Liver (tissue), 9 donors: ENCODE results near the gene AGPAT1. TPM values are rescaled to one million over a fixed set of nuclear protein-coding genes. Genes with fewer than 3 reads are reported as not detected.

Experiments used
- DNase-seq: peaks from one replicate; pipeline ENCODE4 v3.0.0-alpha.2; 2017; ENCODE audit warnings: low spot score
- H3K27ac ChIP-seq, 2 donors: one replicate each; pipeline ENCODE4 v1.7.0; 2013; ENCODE audit warnings: inconsistent platforms in 2 of 2, low read length in 2 of 2, control low read depth in 1 of 2, low read depth in 1 of 2, mild to moderate bottlenecking in 1 of 2
- H3K27me3 ChIP-seq, 4 donors: one replicate each; pipeline versions ENCODE4 v1.6.1 to v1.7.0; 2013; ENCODE audit warnings: low read length in 3 of 4, inconsistent platforms in 1 of 4, mild to moderate bottlenecking in 1 of 4, moderate library complexity in 1 of 4; ENCODE audit not compliant: control insufficient read depth in 4 of 4, insufficient read depth in 4 of 4
- H3K36me3 ChIP-seq, 4 donors: one replicate each; pipeline versions ENCODE4 v1.6.1 to v1.7.0; 2013; ENCODE audit warnings: low read length in 3 of 4, mild to moderate bottlenecking in 3 of 4, low read depth in 1 of 4, moderate library complexity in 1 of 4; ENCODE audit not compliant: control insufficient read depth in 4 of 4, insufficient read depth in 3 of 4
- H3K4me1 ChIP-seq, 4 donors: one replicate each; pipeline versions ENCODE4 v1.6.1 to v1.7.0; 2013; ENCODE audit warnings: low read length in 3 of 4, mild to moderate bottlenecking in 3 of 4, moderate library complexity in 1 of 4; ENCODE audit not compliant: control insufficient read depth in 4 of 4, insufficient read depth in 4 of 4
- H3K4me3 ChIP-seq, 3 donors: one replicate each; pipeline versions ENCODE4 v1.6.1 to v1.7.0; 2013; ENCODE audit warnings: low read length in 3 of 3, control low read depth in 1 of 3, low read depth in 1 of 3, mild to moderate bottlenecking in 1 of 3
- H3K9ac ChIP-seq, 2 donors: one replicate each; pipeline ENCODE4 v1.7.0; 2013; ENCODE audit warnings: low read length in 2 of 2, mild to moderate bottlenecking in 2 of 2, moderate library complexity in 2 of 2, control low read depth in 1 of 2, low read depth in 1 of 2
- H3K9me3 ChIP-seq, 4 donors: one replicate each; pipeline versions ENCODE4 v1.6.1 to v1.7.0; 2013; ENCODE audit warnings: low read length in 3 of 4; ENCODE audit not compliant: control insufficient read depth in 4 of 4
- ATF3 ChIP-seq: IDR thresholded peaks from 2 replicates; pipeline ENCODE4 v1.6.1; 2016; ENCODE audit warnings: antibody characterized with exemption
- CTCF ChIP-seq: fragments of 150-350 bp; IDR thresholded peaks from 2 replicates; pipeline ENCODE4 v1.5.1; 2017; ENCODE audit warnings: improper control_type of control experiment, low read depth, low read length; ENCODE audit not compliant: missing input control
- EGR1 ChIP-seq, 2 donors: IDR thresholded peaks; 2 replicates each; pipeline ENCODE4 v1.6.1; 2016 to 2018; ENCODE audit warnings: antibody characterized with exemption in 2 of 2, low read depth in 2 of 2
- FOXA1 ChIP-seq: IDR thresholded peaks from 2 replicates; pipeline ENCODE4 v1.6.1; 2016; ENCODE audit warnings: antibody characterized with exemption
- FOXA2 ChIP-seq: IDR thresholded peaks from 2 replicates; pipeline ENCODE4 v1.6.1; 2016; ENCODE audit warnings: antibody characterized with exemption
- GABPA ChIP-seq, 2 donors: IDR thresholded peaks in 1 of 2; conservative IDR thresholded peaks in 1 of 2; 2 replicates each; pipeline ENCODE4 v1.6.1; 2016; ENCODE audit warnings: antibody characterized with exemption in 2 of 2, mild to moderate bottlenecking in 1 of 2, moderate library complexity in 1 of 2
- HNF4A ChIP-seq, 2 donors: conservative IDR thresholded peaks; 2 replicates each; pipeline ENCODE4 v1.6.1; 2016; ENCODE audit warnings: antibody characterized with exemption in 2 of 2, mild to moderate bottlenecking in 2 of 2
- HNF4G ChIP-seq: IDR thresholded peaks from 2 replicates; pipeline ENCODE4 v1.6.1; 2016; ENCODE audit warnings: antibody characterized with exemption
- JUND ChIP-seq, 2 donors: IDR thresholded peaks; 2 replicates each; pipeline ENCODE4 v1.6.1; 2016; ENCODE audit warnings: antibody characterized with exemption in 2 of 2
- MAX ChIP-seq: IDR thresholded peaks from 2 replicates; pipeline ENCODE4 v1.6.1; 2016; ENCODE audit warnings: antibody characterized with exemption
- NR2F2 ChIP-seq: IDR thresholded peaks from 2 replicates; pipeline ENCODE4 v1.6.1; 2016; ENCODE audit warnings: antibody characterized with exemption
- RAD21 ChIP-seq, 2 donors: IDR thresholded peaks; 2 replicates each; pipeline ENCODE4 v1.6.1; 2016; ENCODE audit warnings: antibody characterized with exemption in 2 of 2, mild to moderate bottlenecking in 2 of 2
- REST ChIP-seq: IDR thresholded peaks from 2 replicates; pipeline ENCODE4 v1.6.1; 2016; ENCODE audit warnings: antibody characterized with exemption, mild to moderate bottlenecking
- RXRA ChIP-seq, 2 donors: IDR thresholded peaks; 2 replicates each; pipeline ENCODE4 v1.6.1; 2017 to 2018; ENCODE audit warnings: antibody characterized with exemption in 2 of 2, mild to moderate bottlenecking in 1 of 2
- SP1 ChIP-seq: IDR thresholded peaks from 2 replicates; pipeline ENCODE4 v1.6.1; 2018; ENCODE audit warnings: antibody characterized with exemption, mild to moderate bottlenecking
- TAF1 ChIP-seq: conservative IDR thresholded peaks from 2 replicates; pipeline ENCODE4 v1.6.1; 2016; ENCODE audit warnings: antibody characterized with exemption, mild to moderate bottlenecking
- YY1 ChIP-seq: IDR thresholded peaks from 2 replicates; pipeline ENCODE4 v1.6.1; 2016; ENCODE audit warnings: antibody characterized with exemption, mild to moderate bottlenecking
- ZBTB33 ChIP-seq: IDR thresholded peaks from 2 replicates; pipeline ENCODE4 v1.6.1; 2016; ENCODE audit warnings: antibody characterized with exemption
- WGBS: extraction: QIAGEN DNeasy Blood & Tissue Kit; methylation state at CpG from one replicate; pipeline ENCODE4 v1.1.7; 2013; 5-methylcytosine and 5-hydroxymethylcytosine counted together
- polyA plus RNA-seq, 2 donors: library from polyadenylated mRNA; stranded (reverse) in 1 of 2; unstranded in 1 of 2; fragments of 200-250 nt in 1 of 2; fragments of >200 nt in 1 of 2; fragmentation: Nextera tagmentation in 1 of 2; extraction: Ambion mirVana in 1 of 2; gene quantifications; one replicate each; pipeline versions ENCODE4 v1.2.1 to v1.2.3, GENCODE V29; 2013 to 2015
- total RNA-seq, 2 donors: library from RNA; depleted of rRNA; stranded (reverse); fragments of >200 nt; gene quantifications; one replicate each; pipeline ENCODE4 v1.2.3, GENCODE V29; 2014
- donor health status: healthy.
- donor health status: healthy.
- donor health status: healthy.
- donor health status: healthy.
- donor health status: healthy.

The AGPAT1 gene
- total and polyA plus RNA-seq, 4 donors, result 10.4 to 45.1 (median 17.5) TPM

GRCh38 chr6:32164295-32164694, 11.6 kb downstream of the AGPAT1 start, which contains the start of gene EGFL8:
EGFL8 (plus strand) TSS chr6:32164595; CDS start chr6:32166166, 1,571 bp downstream.
- H3K4me3 ChIP-seq, result no peak within 1 kb of the TSS
- TF ChIP-seq RXRA (IDR thresholded peaks at IDR 0.05) (no peak), ZBTB33 (no peak), JUND (IDR thresholded peaks at IDR 0.05) (no peak), HNF4G (no peak), SP1 (no peak), MAX (no peak), REST (no peak), CTCF (no peak), RAD21 (IDR thresholded peaks at IDR 0.05) (no peak), HNF4A (conservative IDR thresholded peaks at IDR 0.05) (no peak), FOXA2 (no peak), YY1 (no peak), NR2F2 (no peak), ATF3 (no peak)
- no peak for DNase-seq
- H3K9ac ChIP-seq, result no peak within 1 kb of the TSS
- no peaks in the 10 kb centered on the region for H3K9me3 ChIP-seq
- no peaks in the 10 kb centered on the region for H3K27me3 ChIP-seq
- no peaks in the 10 kb centered on the region for H3K4me1 ChIP-seq
- H3K36me3 ChIP-seq, result peaks cover 2 to 17% (median 8%) of the 10 kb centered on the region in 4 donors
- no peak within 1 kb of the TSS for H3K27ac ChIP-seq

GRCh38 chr6:32163559-32164258, 12.2 kb downstream of the AGPAT1 start:
- DNase-seq, result no peak
- Histone ChIP-seq H3K4me1 (no peaks in the 10 kb centered on the region), H3K9me3 (no peaks in the 10 kb centered on the region), H3K36me3 (peaks cover 3 to 17% (median 8%) of the 10 kb centered on the region in 4 donors), H3K27ac (no peak overlapping the region), H3K9ac (no peak overlapping the region), H3K27me3 (no peaks in the 10 kb centered on the region), H3K4me3 (no peak overlapping the region)
- 92% methylated on average over 7 of the region's 7 CpGs for WGBS
- TF ChIP-seq RXRA (IDR thresholded peaks at IDR 0.05), result no peak
- no peak for TF ChIP-seq NR2F2
- no peak for TF ChIP-seq EGR1 (IDR thresholded peaks at IDR 0.05; ENCODE audit: low read depth in 2 of 2)
- TF ChIP-seq FOXA1, result no peak
- no peak for TF ChIP-seq YY1
- no peak for TF ChIP-seq SP1
- TF ChIP-seq GABPA (IDR thresholded peaks at IDR 0.05 in 1 of 2, conservative IDR thresholded peaks at IDR 0.05 in 1 of 2), result no peak
- TF ChIP-seq MAX, result no peak
- no peak for TF ChIP-seq TAF1
- TF ChIP-seq HNF4A (conservative IDR thresholded peaks at IDR 0.05), result no peak
- TF ChIP-seq ATF3, result no peak
- no peak for TF ChIP-seq REST
